AG09309 (cell line): ENCODE measurements around the gene CGNL1.

Source experiments
- DNase-seq: peaks from one replicate; pipeline ENCODE4 v3.0.0-alpha.2; 2010; ENCODE audit warnings: low read depth
- H3K4me3 ChIP-seq: 2 replicates; pipeline ENCODE4 v1.5.1; 2011; ENCODE audit warnings: mild to moderate bottlenecking, low read depth, low read length, moderate library complexity; ENCODE audit not compliant: control insufficient read depth
- TF ChIP-seq, protein P1 (sequence below): IDR thresholded peaks from 2 replicates; pipeline ENCODE4 v1.5.1; 2011; ENCODE audit warnings: mild to moderate bottlenecking, low read depth, low read length, inconsistent platforms; ENCODE audit not compliant: insufficient read depth, control insufficient read depth; ENCODE audit errors: missing control alignments

CGNL1 gene

GRCh38 chr15:57439128-57440027 lies 63.1 kb downstream of the CGNL1 start:
- no peak for DNase-seq
- H3K4me3 ChIP-seq: no peak overlapping the region
- TF ChIP-seq, protein P1, sequence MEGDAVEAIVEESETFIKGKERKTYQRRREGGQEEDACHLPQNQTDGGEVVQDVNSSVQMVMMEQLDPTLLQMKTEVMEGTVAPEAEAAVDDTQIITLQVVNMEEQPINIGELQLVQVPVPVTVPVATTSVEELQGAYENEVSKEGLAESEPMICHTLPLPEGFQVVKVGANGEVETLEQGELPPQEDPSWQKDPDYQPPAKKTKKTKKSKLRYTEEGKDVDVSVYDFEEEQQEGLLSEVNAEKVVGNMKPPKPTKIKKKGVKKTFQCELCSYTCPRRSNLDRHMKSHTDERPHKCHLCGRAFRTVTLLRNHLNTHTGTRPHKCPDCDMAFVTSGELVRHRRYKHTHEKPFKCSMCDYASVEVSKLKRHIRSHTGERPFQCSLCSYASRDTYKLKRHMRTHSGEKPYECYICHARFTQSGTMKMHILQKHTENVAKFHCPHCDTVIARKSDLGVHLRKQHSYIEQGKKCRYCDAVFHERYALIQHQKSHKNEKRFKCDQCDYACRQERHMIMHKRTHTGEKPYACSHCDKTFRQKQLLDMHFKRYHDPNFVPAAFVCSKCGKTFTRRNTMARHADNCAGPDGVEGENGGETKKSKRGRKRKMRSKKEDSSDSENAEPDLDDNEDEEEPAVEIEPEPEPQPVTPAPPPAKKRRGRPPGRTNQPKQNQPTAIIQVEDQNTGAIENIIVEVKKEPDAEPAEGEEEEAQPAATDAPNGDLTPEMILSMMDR: no peak

DNA sequence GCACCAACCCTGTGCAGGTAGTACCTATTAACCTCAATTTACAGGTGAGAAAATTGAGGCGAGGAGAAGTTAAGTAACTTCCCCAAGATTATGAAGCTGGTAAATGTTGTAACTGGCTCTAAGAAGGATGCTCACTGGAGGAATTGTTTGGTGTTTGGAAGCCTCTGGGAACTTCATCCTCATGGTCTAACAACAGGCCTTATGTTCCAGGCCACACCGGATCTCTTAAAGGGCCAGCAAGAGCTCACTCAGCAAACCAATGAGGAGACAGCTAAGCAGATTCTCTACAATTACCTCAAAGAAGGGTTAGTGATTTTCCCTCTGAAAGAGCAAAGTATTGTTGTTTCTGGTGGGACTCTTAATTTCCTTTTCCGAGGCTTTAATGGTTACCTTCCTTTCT lies 63.9 kb downstream of the CGNL1 start:
- no peak for DNase-seq
- no peak overlapping the region for H3K4me3 ChIP-seq
- TF ChIP-seq, protein P1: no peak

GRCh38 chr15:57440799-57441198 lies 64.5 kb downstream of the CGNL1 start:
- TF ChIP-seq, protein P1: no peak
- H3K4me3 ChIP-seq: no peak overlapping the region
- DNase-seq: peak; percentile 78

DNA sequence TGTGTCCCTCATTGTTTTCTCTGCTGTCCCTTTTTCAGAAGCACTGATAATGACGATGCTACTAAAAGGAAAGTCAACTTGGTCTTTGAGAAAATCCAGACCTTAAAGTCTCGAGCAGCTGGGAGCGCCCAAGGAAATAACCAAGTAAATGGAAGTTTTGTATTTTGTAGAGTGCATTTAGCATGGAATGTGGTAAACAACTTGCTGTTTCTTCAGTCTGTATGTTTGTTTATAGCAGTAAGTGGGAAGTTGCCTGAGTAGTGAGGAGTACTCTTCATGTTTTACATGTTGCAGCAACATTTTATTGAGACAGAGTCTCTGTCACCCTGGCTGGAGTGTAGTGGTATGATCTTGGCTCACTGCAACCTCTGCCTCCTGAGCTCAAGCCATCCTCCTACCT lies 66.0 kb downstream of the CGNL1 start:
- TF ChIP-seq, protein P1: no peak
- no peak for DNase-seq
- H3K4me3 ChIP-seq: no peak overlapping the region

- no peak for DNase-seq
- TF ChIP-seq, protein P1: no peak
- no peak overlapping the region for H3K4me3 ChIP-seq
These were observed 67.2 kb downstream of the CGNL1 start for GRCh38 chr15:57443486-57443885.

DNA sequence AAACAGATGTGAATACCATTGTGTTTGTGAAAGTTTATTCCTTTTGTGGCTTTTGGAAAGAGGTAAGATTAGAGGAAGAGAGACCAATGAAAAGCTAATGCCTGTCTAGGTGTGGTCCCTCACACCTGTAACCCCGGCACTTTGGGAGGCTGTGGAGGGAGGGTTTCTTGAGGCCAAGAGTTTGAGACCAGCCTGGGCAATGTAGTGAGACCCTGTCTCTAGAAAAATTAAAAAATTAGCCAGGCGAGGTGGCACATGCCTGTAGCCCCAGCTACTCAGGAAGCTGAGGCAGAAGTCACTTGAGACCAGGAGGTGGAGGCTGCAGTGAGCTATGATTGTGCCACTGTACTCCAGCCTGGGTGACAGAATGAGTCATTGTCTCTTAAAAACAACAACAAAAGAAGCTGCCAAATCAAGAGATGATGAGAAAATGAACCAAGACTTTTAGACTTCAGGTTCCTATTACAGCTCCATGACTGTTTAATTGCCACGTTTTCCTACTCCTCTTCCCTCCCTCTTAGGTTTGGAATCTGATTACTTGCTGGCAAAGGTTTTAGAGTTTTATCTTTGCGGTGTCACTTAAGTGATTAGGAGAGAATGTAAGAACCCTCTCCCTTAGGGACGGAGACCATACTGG lies 68.7 kb downstream of the CGNL1 start:
- TF ChIP-seq, protein P1: no peak
- no peak for DNase-seq

More for the DNA sequence above, 68.7 kb downstream of the CGNL1 start:
- H3K4me3 ChIP-seq: no peak overlapping the region
